SU-DHL-6 (cell line): Measurements from ENCODE around the gene FARS2.

Experiments
- H2AFZ ChIP-seq: fragments of 200-600 bp; sonication (generic); 2 replicates; pipeline ENCODE4 v1.6.1; 2014; ENCODE audit warnings: low read depth, mild to moderate bottlenecking, moderate library complexity, mixed read lengths, antibody characterized with exemption, low read length; ENCODE audit not compliant: severe bottlenecking
- H3F3A ChIP-seq: fragments of 200-600 bp; shearing (Covaris generic); 2 replicates; pipeline ENCODE4 v1.6.0; 2016; ENCODE audit warnings: antibody characterized with exemption, mild to moderate bottlenecking; ENCODE audit not compliant: insufficient read depth
- H3K27ac ChIP-seq: fragments of 200-600 bp; sonication (generic); 2 replicates; pipeline ENCODE4 v1.5.1; 2016; ENCODE audit warnings: low read depth, mild to moderate bottlenecking, low read length, moderate library complexity, mixed read lengths
- H3K27me3 ChIP-seq: fragments of 200-600 bp; sonication (generic), shearing (Covaris generic); 2 replicates; pipeline ENCODE4 v1.6.0; 2014; ENCODE audit warnings: mild to moderate bottlenecking, low read length
- H3K36me3 ChIP-seq: fragments of 200-600 bp; sonication (generic); 2 replicates; pipeline ENCODE4 v1.6.1; 2014; ENCODE audit warnings: mild to moderate bottlenecking, low read length, mixed read lengths
- H3K4me2 ChIP-seq: fragments of 300-600, 200-600 bp; shearing (Covaris generic), sonication (generic); 2 replicates; pipeline ENCODE4 v1.6.0; 2014; ENCODE audit warnings: low read length, low read depth, mild to moderate bottlenecking; ENCODE audit not compliant: poor library complexity, severe bottlenecking
- H3K4me3 ChIP-seq: fragments of 200-600 bp; sonication (generic); 2 replicates; pipeline ENCODE4 v1.5.1; 2014; ENCODE audit warnings: antibody characterized with exemption, low read length, mild to moderate bottlenecking, mixed read lengths; ENCODE audit not compliant: insufficient read depth, poor library complexity, severe bottlenecking
- H3K79me2 ChIP-seq: fragments of 200-600 bp; sonication (generic); 2 replicates; pipeline ENCODE4 v1.6.1; 2014; ENCODE audit warnings: mild to moderate bottlenecking, low read length, moderate library complexity; ENCODE audit not compliant: insufficient read depth
- H3K9ac ChIP-seq: fragments of 200-600 bp; sonication (generic); 2 replicates; pipeline ENCODE4 v1.7.0; 2014; ENCODE audit warnings: mild to moderate bottlenecking, low read length
- H3K9me2 ChIP-seq: fragments of 200-600 bp; sonication (generic); replicated peaks from 2 replicates; pipeline ENCODE4 v1.6.1; 2014; ENCODE audit warnings: low read length; ENCODE audit not compliant: insufficient read depth
- H3K9me3 ChIP-seq: fragments of 200-600 bp; sonication (generic); 2 replicates; pipeline ENCODE4 v1.6.1; 2014; ENCODE audit warnings: low read length, mixed read lengths; ENCODE audit not compliant: insufficient read depth
- H4K20me1 ChIP-seq: fragments of 200-600 bp; sonication (generic); 2 replicates; pipeline ENCODE4 v1.6.1; 2014; ENCODE audit warnings: low read depth, mild to moderate bottlenecking, antibody characterized with exemption, low read length, moderate library complexity, mixed read lengths
- CTCF ChIP-seq: fragments of 200-600 bp; sonication (generic); IDR thresholded peaks from one replicate; pipeline ENCODE4 v1.5.1; 2017; ENCODE audit warnings: antibody characterized with exemption, mild to moderate bottlenecking, low read length, moderate library complexity; ENCODE audit not compliant: insufficient read depth, poor library complexity, severe bottlenecking
- EZH2phosphoT487 ChIP-seq: fragments of 200-600 bp; sonication (generic), shearing (Covaris generic); conservative IDR thresholded peaks from 2 replicates; pipeline ENCODE4 v1.6.1; 2018; ENCODE audit warnings: mild to moderate bottlenecking, antibody characterized with exemption, low read length, moderate library complexity, mixed read lengths

Gene FARS2

DNA sequence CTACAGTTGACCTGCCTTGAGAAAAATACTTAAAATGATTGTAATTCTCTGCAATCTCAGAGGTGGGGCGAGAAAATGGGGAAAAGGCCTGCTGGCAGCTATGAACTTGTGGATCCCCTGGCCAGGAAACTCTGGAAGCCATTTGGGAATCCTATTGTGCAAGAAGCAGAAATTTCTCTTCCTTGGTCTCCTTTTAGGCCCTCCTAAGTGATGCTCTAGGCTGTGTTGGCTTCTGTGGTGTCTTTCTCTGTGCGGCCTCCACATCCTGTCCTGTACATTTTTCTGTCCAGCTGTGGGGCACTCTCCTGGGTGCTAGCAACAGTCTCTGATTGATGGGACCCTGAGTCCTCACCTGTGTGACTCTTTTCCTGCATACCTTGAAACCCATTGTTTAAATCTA lies 290.9 kb downstream of the FARS2 start:
- TF ChIP-seq EZH2phosphoT487 (no peak), CTCF (no peak)
- no peak overlapping the region for H3K27ac ChIP-seq
- no peaks in the 10 kb centered on the region for H3K79me2 ChIP-seq
- no peak overlapping the region for H3K4me2 ChIP-seq
- H2AFZ ChIP-seq, result no peak overlapping the region
- H3K9me3 ChIP-seq, result no peaks in the 10 kb centered on the region
- 0 out of 2 replicates have a peak, but pooled peaks cover 4% of the 10 kb centered on the region for H3K36me3 ChIP-seq
- no peak overlapping the region for H3K9ac ChIP-seq
- H3F3A ChIP-seq, result no peaks in the 10 kb centered on the region
- no peaks in the 10 kb centered on the region for H4K20me1 ChIP-seq
- H3K9me2 ChIP-seq, result no peaks in the 10 kb centered on the region
- H3K4me3 ChIP-seq, result no peak overlapping the region
- no peaks in the 10 kb centered on the region for H3K27me3 ChIP-seq

GRCh38 chr6:5553767-5554166 lies 292.5 kb downstream of the FARS2 start:
- Histone ChIP-seq H3K9ac (no peak overlapping the region), H3K27ac (no peak overlapping the region), H3F3A (no peaks in the 10 kb centered on the region), H4K20me1 (no peaks in the 10 kb centered on the region), H3K9me3 (no peaks in the 10 kb centered on the region), H3K4me2 (no peak overlapping the region), H3K27me3 (no peaks in the 10 kb centered on the region), H3K79me2 (no peaks in the 10 kb centered on the region), H2AFZ (no peak overlapping the region), H3K36me3 (no peaks in the 10 kb centered on the region), H3K4me3 (no peak overlapping the region), H3K9me2 (no peaks in the 10 kb centered on the region)
- TF ChIP-seq EZH2phosphoT487 (no peak), CTCF (no peak)

DNA sequence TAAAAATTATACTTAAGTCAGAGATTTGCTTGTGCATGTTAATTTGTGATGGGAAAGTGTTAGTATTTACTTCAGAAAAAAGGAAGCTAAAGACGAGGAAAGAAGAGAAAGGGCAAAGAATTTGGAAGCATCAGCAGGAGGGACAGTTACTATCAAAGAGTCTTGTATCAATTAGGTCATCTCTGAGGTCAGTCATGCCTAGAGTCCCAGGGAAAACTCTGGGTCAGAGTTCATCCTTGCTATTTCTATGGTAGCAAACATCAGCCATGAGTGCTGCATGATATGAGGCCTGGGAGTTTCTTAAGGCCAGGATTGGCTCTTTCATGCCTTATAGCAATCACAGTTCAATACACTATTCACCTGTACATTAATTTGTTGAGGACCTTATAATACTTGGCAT lies 292.9 kb downstream of the FARS2 start:
- Histone ChIP-seq H2AFZ (no peak overlapping the region), H3K4me3 (no peak overlapping the region), H3K36me3 (no peaks in the 10 kb centered on the region), H3K9me2 (no peaks in the 10 kb centered on the region), H3F3A (no peaks in the 10 kb centered on the region), H3K27me3 (no peaks in the 10 kb centered on the region), H3K4me2 (no peak overlapping the region), H3K27ac (no peak overlapping the region), H4K20me1 (no peaks in the 10 kb centered on the region), H3K9ac (no peak overlapping the region), H3K9me3 (no peaks in the 10 kb centered on the region), H3K79me2 (no peaks in the 10 kb centered on the region)
- TF ChIP-seq CTCF (no peak), EZH2phosphoT487 (no peak)

DNA sequence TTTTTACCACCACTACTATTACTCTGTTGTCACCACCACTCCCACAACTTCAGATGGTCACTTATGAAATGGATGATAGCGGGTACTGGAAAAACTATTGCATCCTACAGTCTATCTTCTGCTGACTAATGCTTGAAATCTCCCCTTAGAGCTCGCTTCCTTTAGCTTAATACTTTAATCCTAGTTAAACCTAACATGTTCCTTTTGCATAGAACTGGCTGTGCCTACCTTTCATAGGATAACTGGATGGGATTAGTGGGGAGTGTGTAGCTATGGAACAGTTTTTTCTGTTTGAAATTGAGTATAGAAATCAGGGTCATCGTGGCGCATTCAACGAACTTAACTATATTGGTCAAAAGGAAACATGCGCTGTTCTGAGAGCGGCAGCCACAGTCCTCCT lies 294.7 kb downstream of the FARS2 start:
- Histone ChIP-seq H3K9ac (no peak overlapping the region), H3F3A (no peaks in the 10 kb centered on the region), H3K9me2 (no peaks in the 10 kb centered on the region), H2AFZ (no peak overlapping the region), H3K4me3 (no peak overlapping the region), H3K79me2 (no peaks in the 10 kb centered on the region), H3K9me3 (no peaks in the 10 kb centered on the region), H4K20me1 (no peaks in the 10 kb centered on the region), H3K4me2 (no peak overlapping the region), H3K27ac (no peak overlapping the region), H3K27me3 (no peaks in the 10 kb centered on the region), H3K36me3 (no peaks in the 10 kb centered on the region)
- TF ChIP-seq CTCF (no peak), EZH2phosphoT487 (no peak)
